ENCODE data around the gene LBHD2. TPM values are rescaled to one million over a fixed set of nuclear protein-coding genes. Genes with fewer than 3 reads are reported as not detected.
A peak's percentile ranks its signal among the peaks of the same experiment; 100 is the strongest.
"Not testable (repeated sequence)": the region's sequence is repeated elsewhere in the genome, so short reads cannot be mapped to it uniquely, and the experiment has no call there.

Gene LBHD2
- total RNA-seq, 1 experiment from 2014 or later: not detected

- peaks cover 2% of the 10 kb centered on the region; the same call in 1 of the 2 replicates for H3K27me3 ChIP-seq (ENCODE audit: control insufficient read depth, insufficient read depth, low read length)
These were observed 29.3 kb downstream of the LBHD2 start for GRCh38 chr14:103113303-103113702.

GRCh38 chr14:103113774-103114173 is 29.8 kb downstream of the LBHD2 start:
- no peaks in the 10 kb centered on the region for H3K36me3 ChIP-seq (replicated peaks; ENCODE audit: control insufficient read depth, insufficient read depth, low read length)
- no peak for DNase-seq
- H3K4me3 ChIP-seq (ENCODE audit: insufficient read depth, low read depth, low read length): no peak overlapping the region
- peaks cover 2% of the 10 kb centered on the region; the same call in 1 of the 2 replicates for H3K27me3 ChIP-seq (ENCODE audit: control insufficient read depth, insufficient read depth, low read length)

More at GRCh38 chr14:103113303-103113702, 29.3 kb downstream of the LBHD2 start:
- H3K4me3 ChIP-seq (ENCODE audit: insufficient read depth, low read depth, low read length): no peak overlapping the region
- DNase-seq: no peak
- H3K36me3 ChIP-seq (replicated peaks; ENCODE audit: control insufficient read depth, insufficient read depth, low read length): no peaks in the 10 kb centered on the region

GRCh38 chr14:103115086-103115679 is 31.2 kb downstream of the LBHD2 start:
- not testable (repeated sequence) for DNase-seq; H3K4me3 ChIP-seq (ENCODE audit: insufficient read depth, low read depth, low read length); H3K27me3 ChIP-seq (ENCODE audit: control insufficient read depth, insufficient read depth, low read length); H3K36me3 ChIP-seq (replicated peaks; ENCODE audit: control insufficient read depth, insufficient read depth, low read length)

- Histone ChIP-seq H3K4me3 (ENCODE audit: insufficient read depth, low read depth, low read length) (no peak overlapping the region), H3K27me3 (ENCODE audit: control insufficient read depth, insufficient read depth, low read length) (no peaks in the 10 kb centered on the region), H3K36me3 (replicated peaks; ENCODE audit: control insufficient read depth, insufficient read depth, low read length) (no peaks in the 10 kb centered on the region)
- no peak for DNase-seq
These were observed 32.0 kb downstream of the LBHD2 start for GRCh38 chr14:103115845-103116572.

GRCh38 chr14:103116636-103117035 is 32.6 kb downstream of the LBHD2 start:
- DNase-seq: no peak
- no peaks in the 10 kb centered on the region for H3K36me3 ChIP-seq (replicated peaks; ENCODE audit: control insufficient read depth, insufficient read depth, low read length)
- no peak overlapping the region for H3K4me3 ChIP-seq (ENCODE audit: insufficient read depth, low read depth, low read length)
- H3K27me3 ChIP-seq (ENCODE audit: control insufficient read depth, insufficient read depth, low read length): no peaks in the 10 kb centered on the region; the same call in 1 of the 2 replicates

GRCh38 chr14:103117499-103117898 is 33.5 kb downstream of the LBHD2 start:
- not testable (repeated sequence) for H3K36me3 ChIP-seq (replicated peaks; ENCODE audit: control insufficient read depth, insufficient read depth, low read length); H3K4me3 ChIP-seq (ENCODE audit: insufficient read depth, low read depth, low read length); H3K27me3 ChIP-seq (ENCODE audit: control insufficient read depth, insufficient read depth, low read length); DNase-seq

GRCh38 chr14:103118018-103118662 is 34.1 kb downstream of the LBHD2 start:
- H3K4me3 ChIP-seq (ENCODE audit: insufficient read depth, low read depth, low read length): no peak overlapping the region
- H3K27me3 ChIP-seq (ENCODE audit: control insufficient read depth, insufficient read depth, low read length): no peaks in the 10 kb centered on the region; the same call in 1 of the 2 replicates
- no peak for DNase-seq
- H3K36me3 ChIP-seq (replicated peaks; ENCODE audit: control insufficient read depth, insufficient read depth, low read length): no peaks in the 10 kb centered on the region

GRCh38 chr14:103118663-103119404 is 34.8 kb downstream of the LBHD2 start:
- Histone ChIP-seq H3K4me3 (ENCODE audit: insufficient read depth, low read depth, low read length) (no peak overlapping the region), H3K27me3 (ENCODE audit: control insufficient read depth, insufficient read depth, low read length) (no peaks in the 10 kb centered on the region; the same call in 1 of the 2 replicates), H3K36me3 (replicated peaks; ENCODE audit: control insufficient read depth, insufficient read depth, low read length) (no peaks in the 10 kb centered on the region)
- DNase-seq: no peak

- DNase-seq; H3K36me3 ChIP-seq (replicated peaks; ENCODE audit: control insufficient read depth, insufficient read depth, low read length); H3K4me3 ChIP-seq (ENCODE audit: insufficient read depth, low read depth, low read length); H3K27me3 ChIP-seq (ENCODE audit: control insufficient read depth, insufficient read depth, low read length): not testable (repeated sequence)
These were observed 35.5 kb downstream of the LBHD2 start for GRCh38 chr14:103119527-103119926.

- DNase-seq: no peak
- no peaks in the 10 kb centered on the region for H3K36me3 ChIP-seq (replicated peaks; ENCODE audit: control insufficient read depth, insufficient read depth, low read length)
These were observed 37.3 kb downstream of the LBHD2 start for GRCh38 chr14:103121121-103121845.

GRCh38 chr14:103121846-103122584 is 38.0 kb downstream of the LBHD2 start:
- DNase-seq: peak; percentile 89
- Histone ChIP-seq H3K36me3 (replicated peaks; ENCODE audit: control insufficient read depth, insufficient read depth, low read length) (no peaks in the 10 kb centered on the region), H3K27me3 (ENCODE audit: control insufficient read depth, insufficient read depth, low read length) (peaks cover 11% of the 10 kb centered on the region; the same call in 1 of the 2 replicates), H3K4me3 (ENCODE audit: insufficient read depth, low read depth, low read length) (no peak overlapping the region; the same call in 1 of the 2 replicates)

More at GRCh38 chr14:103121121-103121845, 37.3 kb downstream of the LBHD2 start:
- Histone ChIP-seq H3K4me3 (ENCODE audit: insufficient read depth, low read depth, low read length) (no peak overlapping the region), H3K27me3 (ENCODE audit: control insufficient read depth, insufficient read depth, low read length) (peaks cover 9% of the 10 kb centered on the region; the same call in 1 of the 2 replicates)

GRCh38 chr14:103122585-103122946 is 38.6 kb downstream of the LBHD2 start:
- peak; percentile 83 for DNase-seq

GRCh38 chr14:103122947-103123633 is 39.1 kb downstream of the LBHD2 start, which contains the start of gene TNFAIP2:
Gene TNFAIP2 (plus strand): TSS chr14:103123461. CDS start chr14:103126458, 2,997 bp downstream.
- Histone ChIP-seq H3K36me3 (replicated peaks; ENCODE audit: control insufficient read depth, insufficient read depth, low read length) (no peaks in the 10 kb centered on the region), H3K27me3 (ENCODE audit: control insufficient read depth, insufficient read depth, low read length) (peaks cover 12% of the 10 kb centered on the region; the same call in 1 of the 2 replicates), H3K4me3 (ENCODE audit: insufficient read depth, low read depth, low read length) (peak within 1 kb of the TSS; percentile 49)
- DNase-seq: peak; percentile 89

More at GRCh38 chr14:103122585-103122946, 38.6 kb downstream of the LBHD2 start:
- Histone ChIP-seq H3K36me3 (replicated peaks; ENCODE audit: control insufficient read depth, insufficient read depth, low read length) (no peaks in the 10 kb centered on the region), H3K4me3 (ENCODE audit: insufficient read depth, low read depth, low read length) (peak overlapping the region; percentile 49; the same call in 1 of the 2 replicates), H3K27me3 (ENCODE audit: control insufficient read depth, insufficient read depth, low read length) (peaks cover 11% of the 10 kb centered on the region; the same call in 1 of the 2 replicates)
